IMR-90 (cell line): Measurements from ENCODE around the gene UBE2QL1. TPM values are rescaled to one million over a fixed set of nuclear protein-coding genes. Genes with fewer than 3 reads are reported as not detected.

Source experiments
- ATAC-seq: fragments of 200-7000 bp; cut with Tn5 transposase; 2 replicates; pipeline ENCODE4 v1.9.1; 2020; ENCODE audit warnings: low read depth, mild to moderate bottlenecking, moderate library complexity
- BruUV-seq: library from RNA; stranded (reverse); fragments of 400-500 nt; replicated peaks from 2 replicates; lab custom pipeline; 2021; lab: Mats Ljungman, UMichigan
- CTCF ChIA-PET: fragments of 300-600 bp; formaldehyde crosslinking; extraction: SDS; loops from one replicate; lab custom pipeline; 2021; ENCODE audit warnings: antibody characterized with exemption; lab: Yijun Ruan, JAX
- POLR2A ChIA-PET: fragments of 300-600 bp; sonication (Branson Sonifier 250); formaldehyde crosslinking; loops from one replicate; lab custom pipeline; 2022; ENCODE audit warnings: antibody characterized with exemption; ENCODE audit not compliant: unreplicated experiment; lab: Charles Lee
- DNase-seq: peaks from one replicate; pipeline ENCODE4 v3.0.0; 2013
- H2AFZ ChIP-seq: replicated peaks from 2 replicates; pipeline ENCODE3; 2013; ENCODE audit warnings: low read length, mild to moderate bottlenecking; ENCODE audit not compliant: poor library complexity
- H2AK5ac ChIP-seq: 2 replicates; pipeline ENCODE4 v1.6.1; 2013; ENCODE audit warnings: low read depth, low read length, inconsistent platforms
- H2AK9ac ChIP-seq: replicated peaks from 2 replicates; pipeline ENCODE3; 2013; ENCODE audit warnings: mild to moderate bottlenecking, low read depth, low read length, moderate library complexity; ENCODE audit not compliant: poor library complexity
- H2BK120ac ChIP-seq: 2 replicates; pipeline ENCODE4 v1.6.1; 2013; ENCODE audit warnings: low read depth, low read length, inconsistent platforms
- H2BK15ac ChIP-seq: 3 replicates; pipeline ENCODE4 v1.6.1; 2013; ENCODE audit warnings: low read depth, low read length, inconsistent platforms
- H2BK20ac ChIP-seq: 2 replicates; pipeline ENCODE4 v1.6.1; 2013; ENCODE audit warnings: low read depth, mild to moderate bottlenecking, inconsistent platforms, low read length, moderate library complexity
- H2BK5ac ChIP-seq: 2 replicates; pipeline ENCODE4 v1.6.1; 2013; ENCODE audit warnings: mild to moderate bottlenecking, low read depth, low read length, inconsistent platforms; ENCODE audit not compliant: poor library complexity, severe bottlenecking
- H3K14ac ChIP-seq: replicated peaks from 2 replicates; pipeline ENCODE4 v1.6.1; 2013; ENCODE audit warnings: low read depth, low read length, inconsistent platforms
- H3K18ac ChIP-seq: 2 replicates; pipeline ENCODE4 v1.6.1; 2013; ENCODE audit warnings: low read depth, low read length, control low read depth
- H3K23ac ChIP-seq: 2 replicates; pipeline ENCODE4 v1.6.1; 2013; ENCODE audit warnings: low read depth, low read length, inconsistent platforms
- H3K27ac ChIP-seq: 2 replicates; pipeline ENCODE4 v1.5.1; 2013; ENCODE audit warnings: mild to moderate bottlenecking, control low read depth, low read length; ENCODE audit not compliant: insufficient read depth
- H3K27me3 ChIP-seq: 2 replicates; pipeline ENCODE4 v1.6.1; 2013; ENCODE audit warnings: low read length; ENCODE audit not compliant: control insufficient read depth, insufficient read depth
- H3K36me3 ChIP-seq: 2 replicates; pipeline ENCODE4 v1.6.1; 2013; ENCODE audit warnings: low read length, mixed read lengths; ENCODE audit not compliant: control insufficient read depth, insufficient read depth
- H3K4ac ChIP-seq: 2 replicates; pipeline ENCODE4 v1.6.1; 2013; ENCODE audit warnings: low read depth, low read length, inconsistent platforms
- H3K4me1 ChIP-seq: 2 replicates; pipeline ENCODE4 v1.6.1; 2013; ENCODE audit warnings: low read length, mixed read lengths; ENCODE audit not compliant: control insufficient read depth, insufficient read depth
- H3K4me2 ChIP-seq: 2 replicates; pipeline ENCODE4 v1.6.1; 2013; ENCODE audit warnings: low read depth, mild to moderate bottlenecking, control low read depth, low read length, moderate library complexity
- H3K4me3 ChIP-seq: 2 replicates; pipeline ENCODE4 v1.5.1; 2013; ENCODE audit warnings: low read depth, mild to moderate bottlenecking, control low read depth, low read length, moderate library complexity; ENCODE audit not compliant: insufficient read depth
- H3K56ac ChIP-seq: 2 replicates; pipeline ENCODE4 v1.6.1; 2013; ENCODE audit warnings: low read length, inconsistent platforms; ENCODE audit not compliant: insufficient read depth; ENCODE audit errors: extremely low read depth
- H3K79me1 ChIP-seq, 2 experiments: 2 replicates each; pipeline ENCODE4 v1.6.1; 2013; ENCODE audit warnings: low read length in 2 of 2, inconsistent platforms in 1 of 2, low read depth in 1 of 2
- H3K9ac ChIP-seq: 2 replicates; pipeline ENCODE4 v1.6.1; 2013; ENCODE audit warnings: low read depth, low read length, control low read depth
- H3K9me1 ChIP-seq: 2 replicates; pipeline ENCODE4 v1.6.1; 2013; ENCODE audit warnings: low read length, inconsistent platforms; ENCODE audit not compliant: insufficient read depth
- H3K9me3 ChIP-seq: 2 replicates; pipeline ENCODE4 v1.6.1; 2013; ENCODE audit warnings: low read length; ENCODE audit not compliant: control insufficient read depth, insufficient read depth
- H4K20me1 ChIP-seq: 2 replicates; pipeline ENCODE4 v1.6.1; 2013; ENCODE audit warnings: low read length, inconsistent platforms; ENCODE audit not compliant: insufficient read depth
- H4K5ac ChIP-seq: 2 replicates; pipeline ENCODE4 v1.6.1; 2013; ENCODE audit warnings: mild to moderate bottlenecking, low read depth, low read length, control low read depth
- H4K8ac ChIP-seq, 2 experiments: 2 replicates each; pipeline ENCODE4 v1.6.1; 2013; ENCODE audit warnings: low read depth in 2 of 2, low read length in 2 of 2, control low read depth in 1 of 2, inconsistent platforms in 1 of 2
- H4K91ac ChIP-seq: 2 replicates; pipeline ENCODE4 v1.6.1; 2013; ENCODE audit warnings: low read depth, low read length, inconsistent platforms; ENCODE audit not compliant: insufficient read depth
- BHLHE40 ChIP-seq: fragments of 150-350 bp; IDR thresholded peaks from 2 replicates; pipeline ENCODE4 v1.6.1; 2016; ENCODE audit warnings: mild to moderate bottlenecking, low read depth, low read length
- CEBPB ChIP-seq: IDR thresholded peaks from 2 replicates; pipeline ENCODE4 v1.6.1; 2012; ENCODE audit warnings: low read depth, low read length, improper control_type of control experiment
- CHD1 ChIP-seq: IDR thresholded peaks from 2 replicates; pipeline ENCODE4 v1.6.1; 2012; ENCODE audit warnings: low read depth, low read length, improper control_type of control experiment
- CTCF ChIP-seq: conservative IDR thresholded peaks from 2 replicates; pipeline ENCODE4 v1.5.1; 2012; ENCODE audit warnings: mild to moderate bottlenecking, low read depth, low read length, improper control_type of control experiment
- FOS ChIP-seq: fragments of 150-350 bp; IDR thresholded peaks from 2 replicates; pipeline ENCODE4 v1.6.1; 2016; ENCODE audit warnings: low read depth, low read length
- MAFK ChIP-seq: IDR thresholded peaks from 2 replicates; pipeline ENCODE4 v1.6.1; 2012; ENCODE audit warnings: low read depth, low read length, improper control_type of control experiment
- MAZ ChIP-seq: IDR thresholded peaks from 2 replicates; pipeline ENCODE4 v1.6.1; 2012; ENCODE audit warnings: low read depth, mild to moderate bottlenecking, low read length, improper control_type of control experiment, moderate library complexity, borderline replicate concordance
- MXI1 ChIP-seq: IDR thresholded peaks from 2 replicates; pipeline ENCODE4 v1.6.1; 2012; ENCODE audit warnings: low read depth, mild to moderate bottlenecking, low read length, moderate library complexity, borderline replicate concordance
- NFE2L2 ChIP-seq: fragments of 150-350 bp; IDR thresholded peaks from 2 replicates; pipeline ENCODE4 v1.6.1; 2016; ENCODE audit warnings: low read depth, mild to moderate bottlenecking, low read length
- POLR2A ChIP-seq: IDR thresholded peaks from 2 replicates; pipeline ENCODE4 v1.6.1; 2012; ENCODE audit warnings: mild to moderate bottlenecking, low read depth, low read length
- RAD21 ChIP-seq: IDR thresholded peaks from 2 replicates; pipeline ENCODE4 v1.6.1; 2012; ENCODE audit warnings: low read length, improper control_type of control experiment
- RCOR1 ChIP-seq: IDR thresholded peaks from 2 replicates; pipeline ENCODE4 v1.6.1; 2012; ENCODE audit warnings: mild to moderate bottlenecking, low read length, improper control_type of control experiment; ENCODE audit not compliant: insufficient replicate concordance
- RFX5 ChIP-seq: IDR thresholded peaks from 2 replicates; pipeline ENCODE4 v1.8.0; 2012; ENCODE audit warnings: low read depth, mild to moderate bottlenecking, low read length, moderate library complexity
- SMC3 ChIP-seq: fragments of 150-350 bp; IDR thresholded peaks from 2 replicates; pipeline ENCODE4 v1.6.1; 2016; ENCODE audit warnings: low read depth, mild to moderate bottlenecking, antibody characterized with exemption, low read length, moderate library complexity
- USF2 ChIP-seq: fragments of 150-350 bp; IDR thresholded peaks from 2 replicates; pipeline ENCODE4 v1.6.1; 2017; ENCODE audit warnings: mild to moderate bottlenecking, antibody characterized with exemption, low read length, low read depth
- WGBS, 2 experiments: methylation state at CpG; one replicate each; pipeline versions ENCODE4 v1.1.5 to v1.1.7; 2013; ENCODE audit warnings: missing lambda C conversion rate in 2 of 2; ENCODE audit not compliant: insufficient read length in 1 of 2; ENCODE audit errors: extremely low coverage in 2 of 2; 5-methylcytosine and 5-hydroxymethylcytosine counted together
- dilution Hi-C: fragments of 300-500 bp; cut with HindIII; formaldehyde crosslinking; loops from one replicate; pipeline ENCODE4 v1.14.3; 2018; ENCODE audit warnings: low sequenced_read_pairs; ENCODE audit not compliant: unreplicated experiment
- in situ Hi-C: fragments of 300-500 bp; cut with MboI; formaldehyde crosslinking; loops from 3 replicates; pipeline ENCODE4 v1.14.3; 2019; ENCODE audit warnings: low sequenced_read_pairs, inconsistent platforms, mixed read lengths
- intact Hi-C: fragments of 100-400 bp; cut with micrococcal nuclease; formaldehyde crosslinking; loops from 2 replicates; pipeline ENCODE4 v1.10.0; 2022
- polyA plus RNA-seq, 3 experiments: library from polyadenylated mRNA; depleted of rRNA; stranded (reverse); fragments of >200 nt; gene quantifications; 2 replicates each; pipeline ENCODE4 v1.2.3, GENCODE V29; 2012; ENCODE audit warnings: low replicate concordance in 1 of 3
- total RNA-seq: library from RNA; depleted of rRNA; stranded (reverse); fragments of >200 nt; gene quantifications from 2 replicates; pipeline ENCODE4 v1.2.3, GENCODE V29; 2012
- TF ChIP-seq, protein P1 (sequence below): fragments of 150-350 bp; IDR thresholded peaks from 2 replicates; pipeline ENCODE4 v1.6.1; 2016; ENCODE audit warnings: low read depth, mild to moderate bottlenecking, low read length, moderate library complexity, borderline replicate concordance

UBE2QL1 gene
- total and polyA plus RNA-seq, 2 of the 4 experiments (the other 2 are of a cell fraction): not detected

- no peak overlapping the region for H2AK9ac ChIP-seq
- H2BK5ac ChIP-seq: no peak overlapping the region
- H3K4me2 ChIP-seq: no peak overlapping the region
- H4K8ac ChIP-seq: no peak overlapping the region
- H3K18ac ChIP-seq: no peak overlapping the region
- no peak overlapping the region for H2BK20ac ChIP-seq
- no peaks in the 10 kb centered on the region for H3K79me1 ChIP-seq
- H3K23ac ChIP-seq: no peak overlapping the region
- H3K9ac ChIP-seq: no peak overlapping the region
- H2AK5ac ChIP-seq: no peak overlapping the region
- H3K9me3 ChIP-seq: no peaks in the 10 kb centered on the region
- no peaks in the 10 kb centered on the region for H3K4me1 ChIP-seq
- no peaks in the 10 kb centered on the region for H3K36me3 ChIP-seq
- no peak overlapping the region for H3K4ac ChIP-seq
- H3K27ac ChIP-seq: no peak overlapping the region
- no peaks in the 10 kb centered on the region for H3K9me1 ChIP-seq
- H3K4me3 ChIP-seq: no peak overlapping the region
- no peak overlapping the region for H3K14ac ChIP-seq
- ChIA-PET CTCF (no interaction called here), POLR2A (no interaction called here)
- H3K56ac ChIP-seq: no peak overlapping the region
- in situ Hi-C loops: no loop called here
- no peak overlapping the region for H4K91ac ChIP-seq
- no peak overlapping the region for H2BK120ac ChIP-seq
- ATAC-seq: no peak
- BruUV-seq: no TSS peak
- no peak overlapping the region for H2BK15ac ChIP-seq
- H3K27me3 ChIP-seq: no peaks in the 10 kb centered on the region
- dilution Hi-C loops: no loop called here
- no peak overlapping the region for H2AFZ ChIP-seq
- no peak overlapping the region for H4K5ac ChIP-seq
- TF ChIP-seq NFE2L2: no peak
- TF ChIP-seq, protein P1, sequence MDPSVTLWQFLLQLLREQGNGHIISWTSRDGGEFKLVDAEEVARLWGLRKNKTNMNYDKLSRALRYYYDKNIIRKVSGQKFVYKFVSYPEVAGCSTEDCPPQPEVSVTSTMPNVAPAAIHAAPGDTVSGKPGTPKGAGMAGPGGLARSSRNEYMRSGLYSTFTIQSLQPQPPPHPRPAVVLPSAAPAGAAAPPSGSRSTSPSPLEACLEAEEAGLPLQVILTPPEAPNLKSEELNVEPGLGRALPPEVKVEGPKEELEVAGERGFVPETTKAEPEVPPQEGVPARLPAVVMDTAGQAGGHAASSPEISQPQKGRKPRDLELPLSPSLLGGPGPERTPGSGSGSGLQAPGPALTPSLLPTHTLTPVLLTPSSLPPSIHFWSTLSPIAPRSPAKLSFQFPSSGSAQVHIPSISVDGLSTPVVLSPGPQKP: no peak
- no peak for TF ChIP-seq CTCF
- TF ChIP-seq FOS: no peak
- no peak for TF ChIP-seq POLR2A
- no peak for TF ChIP-seq RCOR1
- TF ChIP-seq CEBPB: no peak
- no peak for TF ChIP-seq MXI1
- TF ChIP-seq SMC3: no peak
- TF ChIP-seq RFX5: no peak
- no peak for TF ChIP-seq CHD1
- TF ChIP-seq MAZ: no peak
- no peak for TF ChIP-seq USF2
- TF ChIP-seq MAFK: no peak
- no peak for TF ChIP-seq BHLHE40
- no peak for TF ChIP-seq RAD21
- no CpG with 5 or more reads among the region's 4 CpGs for WGBS, 2 experiments
- intact Hi-C loops: no loop called here
- no peaks in the 10 kb centered on the region for H4K20me1 ChIP-seq
- DNase-seq: no peak
These were observed 36.8 kb downstream of the UBE2QL1 start for GRCh38 chr5:6485441-6485840.
